Measurements from ENCODE around the gene SKP1.

- no peak for TF ChIP-seq ZNF624 (tag by site-specific recombination; IDR thresholded peaks at IDR 0.05)
- no peak for TF ChIP-seq ZNF202 (tag by site-specific recombination; IDR thresholded peaks at IDR 0.05; ENCODE audit: borderline replicate concordance)
- TF ChIP-seq ZNF549 (tag by site-specific recombination; IDR thresholded peaks at IDR 0.05): no peak
Observed at GRCh38 chr5:134136771-134137170, 40.0 kb downstream of the SKP1 start.

All from HEK293 (cell line).